ENCODE data around the gene ADAM17.

ADAM17 gene

DNA sequence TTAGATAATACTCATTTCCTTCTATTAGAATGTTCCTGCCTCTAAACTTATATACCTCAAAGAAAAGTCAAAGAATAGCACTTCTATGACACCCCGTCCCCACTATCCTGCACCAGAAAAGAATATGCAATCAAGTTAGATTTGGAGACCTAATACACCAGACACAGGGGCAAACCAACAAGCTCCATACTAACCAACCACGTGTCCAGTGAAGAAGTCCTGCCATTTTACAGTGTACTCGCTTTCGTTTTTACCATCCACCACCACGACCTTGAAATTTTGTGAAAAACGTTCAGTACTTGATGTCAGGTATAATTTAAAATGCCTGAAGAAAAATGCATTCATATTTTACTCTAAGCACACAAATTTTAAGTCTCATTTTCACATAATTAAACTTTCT lies 19.1 kb downstream of the ADAM17 start:
- no peak for DNase-seq
- H3K4me1 ChIP-seq = no peaks in the 10 kb centered on the region
- TF ChIP-seq, protein P1, sequence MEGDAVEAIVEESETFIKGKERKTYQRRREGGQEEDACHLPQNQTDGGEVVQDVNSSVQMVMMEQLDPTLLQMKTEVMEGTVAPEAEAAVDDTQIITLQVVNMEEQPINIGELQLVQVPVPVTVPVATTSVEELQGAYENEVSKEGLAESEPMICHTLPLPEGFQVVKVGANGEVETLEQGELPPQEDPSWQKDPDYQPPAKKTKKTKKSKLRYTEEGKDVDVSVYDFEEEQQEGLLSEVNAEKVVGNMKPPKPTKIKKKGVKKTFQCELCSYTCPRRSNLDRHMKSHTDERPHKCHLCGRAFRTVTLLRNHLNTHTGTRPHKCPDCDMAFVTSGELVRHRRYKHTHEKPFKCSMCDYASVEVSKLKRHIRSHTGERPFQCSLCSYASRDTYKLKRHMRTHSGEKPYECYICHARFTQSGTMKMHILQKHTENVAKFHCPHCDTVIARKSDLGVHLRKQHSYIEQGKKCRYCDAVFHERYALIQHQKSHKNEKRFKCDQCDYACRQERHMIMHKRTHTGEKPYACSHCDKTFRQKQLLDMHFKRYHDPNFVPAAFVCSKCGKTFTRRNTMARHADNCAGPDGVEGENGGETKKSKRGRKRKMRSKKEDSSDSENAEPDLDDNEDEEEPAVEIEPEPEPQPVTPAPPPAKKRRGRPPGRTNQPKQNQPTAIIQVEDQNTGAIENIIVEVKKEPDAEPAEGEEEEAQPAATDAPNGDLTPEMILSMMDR (IDR thresholded peaks at IDR 0.05; ENCODE audit: low read depth, low read length) = no peak
- no peaks in the 10 kb centered on the region for H3K27me3 ChIP-seq
- no peak overlapping the region for H3K4me3 ChIP-seq (ENCODE audit: low read depth, low read length)
- H3K9me3 ChIP-seq = no peaks in the 10 kb centered on the region
- peaks cover 8% of the 10 kb centered on the region for H3K36me3 ChIP-seq

DNA sequence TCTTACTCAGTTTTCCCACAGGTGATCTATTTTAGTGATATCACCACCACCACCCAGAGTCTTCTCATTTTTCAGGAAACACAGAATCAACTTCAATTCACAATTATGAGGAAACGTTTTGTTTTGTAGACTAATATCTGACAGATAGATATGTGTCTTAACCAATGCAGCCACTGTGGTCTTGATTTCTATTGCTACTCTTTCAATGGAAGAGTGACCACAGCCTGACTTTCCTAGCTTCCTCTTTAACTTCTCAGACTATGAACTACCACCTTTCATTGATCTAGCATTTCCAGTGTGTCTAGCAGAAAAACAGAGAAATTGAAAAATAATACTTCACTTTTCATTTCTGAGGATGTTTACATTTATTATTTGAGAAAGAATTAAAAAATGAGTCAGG lies 20.5 kb downstream of the ADAM17 start:
- TF ChIP-seq, protein P1 (IDR thresholded peaks at IDR 0.05; ENCODE audit: low read depth, low read length) = no peak
- H3K36me3 ChIP-seq = peaks cover 9% of the 10 kb centered on the region; the same call in 1 of the 2 replicates
- H3K4me1 ChIP-seq = no peaks in the 10 kb centered on the region
- H3K9me3 ChIP-seq = no peaks in the 10 kb centered on the region
- DNase-seq = no peak
- no peak overlapping the region for H3K4me3 ChIP-seq (ENCODE audit: low read depth, low read length)
- no peaks in the 10 kb centered on the region for H3K27me3 ChIP-seq

DNA sequence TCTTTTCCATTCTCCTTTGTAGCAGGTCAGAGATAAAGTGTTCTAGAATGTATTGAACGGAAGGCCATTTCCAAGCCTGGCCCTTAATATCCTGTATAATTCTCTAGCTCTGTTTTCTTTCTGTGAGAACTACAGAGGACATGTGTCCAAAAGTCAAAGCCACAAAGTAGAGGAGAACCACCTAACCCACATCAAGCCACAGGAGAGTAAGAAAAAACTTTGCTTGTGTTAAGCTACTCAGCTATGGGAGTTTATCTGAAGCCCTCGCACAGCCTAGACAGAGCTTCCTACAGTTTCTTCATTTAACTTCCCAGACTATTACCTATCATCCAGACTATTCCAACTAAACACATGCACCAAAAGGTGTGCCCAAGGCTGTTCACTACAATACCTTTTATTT lies 22.0 kb downstream of the ADAM17 start:
- no peak for DNase-seq
- H3K4me3 ChIP-seq (ENCODE audit: low read depth, low read length) = no peak overlapping the region
- peaks cover 20% of the 10 kb centered on the region for H3K36me3 ChIP-seq
- no peaks in the 10 kb centered on the region for H3K27me3 ChIP-seq
- no peaks in the 10 kb centered on the region for H3K4me1 ChIP-seq
- no peaks in the 10 kb centered on the region for H3K9me3 ChIP-seq
- TF ChIP-seq, protein P1 (IDR thresholded peaks at IDR 0.05; ENCODE audit: low read depth, low read length) = no peak

DNA sequence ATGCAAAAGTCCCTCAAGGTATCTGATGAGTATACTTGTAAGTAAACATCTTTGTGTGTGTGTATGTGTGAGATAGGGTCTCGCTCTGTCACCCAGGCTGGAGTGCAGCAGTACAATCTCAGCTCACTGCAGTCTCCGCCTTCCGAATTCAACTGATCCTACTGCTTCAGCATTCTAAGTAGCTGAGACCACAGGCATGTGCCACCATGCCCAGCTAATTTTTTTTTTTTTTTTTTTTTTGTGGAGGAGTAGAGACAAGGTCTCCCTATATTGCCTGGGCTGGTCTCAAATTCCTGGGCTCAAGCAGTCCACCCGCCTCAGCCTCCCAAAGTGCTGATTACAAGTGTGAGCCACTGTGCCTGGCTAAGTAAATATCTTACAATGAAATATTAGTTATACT lies 23.2 kb downstream of the ADAM17 start:
- Histone ChIP-seq H3K27me3 (no peaks in the 10 kb centered on the region), H3K4me1 (no peaks in the 10 kb centered on the region), H3K36me3 (peaks cover 27% of the 10 kb centered on the region), H3K4me3 (ENCODE audit: low read depth, low read length) (no peak overlapping the region), H3K9me3 (no peaks in the 10 kb centered on the region)
- TF ChIP-seq, protein P1 (IDR thresholded peaks at IDR 0.05; ENCODE audit: low read depth, low read length) = no peak
- no peak for DNase-seq

DNA sequence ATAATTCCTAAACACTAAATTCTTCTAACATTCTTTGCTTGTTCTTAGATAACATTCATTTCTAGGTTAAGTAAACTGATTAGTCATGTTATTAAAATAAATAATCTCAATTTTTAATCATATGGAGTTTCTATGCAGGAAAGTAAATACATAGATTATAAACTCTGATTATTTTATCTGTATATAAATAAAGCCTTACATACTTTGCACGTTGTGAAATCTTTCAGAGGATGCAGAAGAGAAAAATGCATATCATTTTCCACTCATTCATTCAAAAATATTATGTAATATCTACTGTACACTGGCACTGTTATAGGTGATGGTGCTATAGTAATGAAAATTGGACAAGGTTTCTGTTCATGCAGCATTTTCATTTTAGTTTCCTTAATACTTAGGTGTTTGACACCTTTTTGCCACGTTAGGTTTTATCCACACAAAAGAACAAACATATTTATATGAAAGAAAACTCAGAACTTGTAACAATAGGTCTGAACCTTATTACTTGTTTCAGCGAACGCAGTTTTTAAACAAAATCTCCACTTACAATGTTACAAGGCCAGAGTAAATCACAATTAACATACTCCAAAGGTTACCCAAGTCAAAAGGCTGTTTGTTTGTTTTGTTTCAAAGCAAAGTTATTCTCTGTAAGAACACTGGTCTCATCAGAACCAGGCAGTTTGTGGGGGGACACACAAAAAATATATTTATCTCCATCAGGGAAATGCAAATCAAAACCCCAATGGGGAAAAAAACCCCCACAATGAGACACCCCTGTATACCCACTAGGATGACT lies 27.4 kb downstream of the ADAM17 start:
- Histone ChIP-seq H3K27me3 (no peaks in the 10 kb centered on the region), H3K4me1 (no peaks in the 10 kb centered on the region), H3K4me3 (ENCODE audit: low read depth, low read length) (no peak overlapping the region), H3K9me3 (no peaks in the 10 kb centered on the region), H3K36me3 (peaks cover 30% of the 10 kb centered on the region)
- no peak for DNase-seq
- TF ChIP-seq, protein P1 (IDR thresholded peaks at IDR 0.05; ENCODE audit: low read depth, low read length) = no peak

DNA sequence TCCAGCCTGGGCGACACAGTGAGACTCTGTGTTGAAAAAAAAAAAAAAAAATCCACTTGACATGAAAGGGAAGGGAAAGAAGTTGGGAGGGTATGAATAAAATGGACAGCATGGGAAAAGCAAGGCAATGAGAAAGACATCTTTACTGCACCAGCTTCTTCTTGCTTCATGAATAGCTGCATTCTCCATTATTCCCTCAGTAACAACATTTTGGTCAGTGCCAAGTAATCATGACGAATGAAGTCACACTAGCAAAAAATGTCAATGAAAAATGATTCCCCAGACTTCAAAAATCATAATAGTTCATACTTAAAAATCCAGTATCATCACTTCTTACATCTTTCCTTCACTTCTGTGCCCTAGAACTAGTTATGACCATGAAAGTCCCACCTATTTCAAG lies 30.4 kb downstream of the ADAM17 start:
- Histone ChIP-seq H3K4me1 (no peaks in the 10 kb centered on the region), H3K36me3 (peaks cover 35% of the 10 kb centered on the region), H3K27me3 (no peaks in the 10 kb centered on the region), H3K4me3 (ENCODE audit: low read depth, low read length) (no peak overlapping the region), H3K9me3 (no peaks in the 10 kb centered on the region)
- DNase-seq = no peak
- TF ChIP-seq, protein P1 (IDR thresholded peaks at IDR 0.05; ENCODE audit: low read depth, low read length) = no peak
